ENCODE results near the gene SLC6A6.

DNA sequence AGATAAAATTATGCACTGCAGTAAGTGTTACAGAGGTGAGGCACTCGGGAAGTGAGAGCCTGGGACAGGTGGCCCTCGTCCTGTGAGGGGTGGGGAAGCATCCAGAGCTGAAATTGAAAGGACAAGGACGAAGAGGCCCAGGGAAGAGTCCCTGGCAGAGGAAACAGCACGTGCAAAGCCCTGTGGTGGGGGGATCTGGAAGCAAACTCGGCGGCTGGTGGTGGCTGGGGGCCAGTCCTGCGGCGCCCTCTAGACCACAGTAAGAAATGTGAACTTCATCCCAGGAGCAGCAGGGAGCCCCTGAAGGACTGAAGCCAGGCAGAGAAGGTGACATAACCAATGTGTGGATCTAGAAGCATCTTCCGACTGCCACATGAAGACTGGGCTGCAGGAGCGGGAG lies 94.9 kb downstream of the SLC6A6 start:
- TF ChIP-seq ZNF274 (IDR thresholded peaks at IDR 0.05; ENCODE audit: low read depth, low read length) (no peak), SUZ12 (IDR thresholded peaks at IDR 0.05; ENCODE audit: extremely low read depth, insufficient read depth, insufficient read length) (no peak), YY1 (IDR thresholded peaks at IDR 0.05; ENCODE audit: insufficient read depth, insufficient read length) (no peak)
